GM13976 (cell line): ENCODE measurements around the gene PGRMC1.

Experiments used
- DNase-seq: peaks from one replicate; pipeline ENCODE4 v3.0.0; 2012; ENCODE audit warnings: low spot score
- in situ Hi-C: fragments of 300-500 bp; cut with MboI; formaldehyde crosslinking; loops from one replicate; pipeline ENCODE4 v1.12.0; 2022; ENCODE audit warnings: low sequenced_read_pairs, mixed read lengths, inconsistent platforms; ENCODE audit not compliant: unreplicated experiment
- TF ChIP-seq, protein P1 (sequence below): IDR thresholded peaks from 2 replicates; pipeline ENCODE4 v1.5.1; 2012; ENCODE audit warnings: borderline replicate concordance, mild to moderate bottlenecking; ENCODE audit not compliant: insufficient read depth; ENCODE audit errors: extremely low read depth, missing control alignments, control extremely low read depth

PGRMC1 gene

DNA sequence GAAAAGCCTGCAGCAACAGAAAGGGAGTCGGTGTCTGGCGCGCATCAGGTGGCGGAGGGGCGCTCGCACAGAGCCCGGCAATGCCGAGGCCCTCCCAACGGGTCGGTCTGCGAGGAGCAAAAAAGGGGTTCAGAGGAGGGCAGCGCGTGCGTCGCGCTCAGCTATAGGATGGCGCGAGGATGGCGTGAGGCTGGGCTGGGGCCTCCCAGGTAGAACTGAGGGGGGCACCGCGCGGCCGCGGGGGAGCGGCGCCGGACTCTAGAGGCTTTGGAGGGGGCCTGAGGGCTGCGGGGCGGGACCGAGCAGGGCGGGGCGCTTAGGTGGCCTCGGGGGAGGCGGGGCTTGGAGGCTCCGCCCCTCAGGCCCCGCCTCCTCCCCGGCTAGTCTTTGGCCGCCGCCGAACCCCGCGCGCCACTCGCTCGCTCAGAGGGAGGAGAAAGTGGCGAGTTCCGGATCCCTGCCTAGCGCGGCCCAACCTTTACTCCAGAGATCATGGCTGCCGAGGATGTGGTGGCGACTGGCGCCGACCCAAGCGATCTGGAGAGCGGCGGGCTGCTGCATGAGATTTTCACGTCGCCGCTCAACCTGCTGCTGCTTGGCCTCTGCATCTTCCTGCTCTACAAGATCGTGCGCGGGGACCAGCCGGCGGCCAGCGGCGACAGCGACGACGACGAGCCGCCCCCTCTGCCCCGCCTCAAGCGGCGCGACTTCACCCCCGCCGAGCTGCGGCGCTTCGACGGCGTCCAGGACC, at the start of gene PGRMC1:
Gene PGRMC1 (plus strand): TSS at position 414 of the 751 bp plus-strand sequence. CDS start 79 bp downstream, at position 493.
- TF ChIP-seq, protein P1, sequence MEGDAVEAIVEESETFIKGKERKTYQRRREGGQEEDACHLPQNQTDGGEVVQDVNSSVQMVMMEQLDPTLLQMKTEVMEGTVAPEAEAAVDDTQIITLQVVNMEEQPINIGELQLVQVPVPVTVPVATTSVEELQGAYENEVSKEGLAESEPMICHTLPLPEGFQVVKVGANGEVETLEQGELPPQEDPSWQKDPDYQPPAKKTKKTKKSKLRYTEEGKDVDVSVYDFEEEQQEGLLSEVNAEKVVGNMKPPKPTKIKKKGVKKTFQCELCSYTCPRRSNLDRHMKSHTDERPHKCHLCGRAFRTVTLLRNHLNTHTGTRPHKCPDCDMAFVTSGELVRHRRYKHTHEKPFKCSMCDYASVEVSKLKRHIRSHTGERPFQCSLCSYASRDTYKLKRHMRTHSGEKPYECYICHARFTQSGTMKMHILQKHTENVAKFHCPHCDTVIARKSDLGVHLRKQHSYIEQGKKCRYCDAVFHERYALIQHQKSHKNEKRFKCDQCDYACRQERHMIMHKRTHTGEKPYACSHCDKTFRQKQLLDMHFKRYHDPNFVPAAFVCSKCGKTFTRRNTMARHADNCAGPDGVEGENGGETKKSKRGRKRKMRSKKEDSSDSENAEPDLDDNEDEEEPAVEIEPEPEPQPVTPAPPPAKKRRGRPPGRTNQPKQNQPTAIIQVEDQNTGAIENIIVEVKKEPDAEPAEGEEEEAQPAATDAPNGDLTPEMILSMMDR, result no peak
- DNase-seq, result peak; percentile 92
- in situ Hi-C loops, result no loop called here

DNA sequence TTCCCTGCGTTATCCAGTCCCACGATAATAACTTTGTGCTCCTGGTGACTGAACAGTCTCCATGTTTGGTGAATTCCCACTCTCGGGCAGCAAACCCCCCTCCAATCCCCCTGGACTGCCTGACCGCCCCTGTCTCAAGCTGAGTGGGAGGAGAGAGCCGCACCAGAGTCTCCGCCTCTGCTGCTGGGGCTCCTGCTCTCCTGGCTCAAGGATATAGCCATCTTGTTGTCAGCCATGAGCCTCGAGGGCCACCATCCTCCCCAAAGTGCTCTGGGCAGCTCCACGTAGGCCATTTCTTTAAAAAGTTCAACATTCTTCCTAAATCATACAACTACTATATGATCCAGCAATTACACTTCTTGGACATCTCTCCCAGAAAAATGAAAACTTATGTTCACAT, 49.3 kb upstream of the PGRMC1 start:
- TF ChIP-seq, protein P1, result no peak
- in situ Hi-C loops, result no loop called here
- DNase-seq, result no peak

DNA sequence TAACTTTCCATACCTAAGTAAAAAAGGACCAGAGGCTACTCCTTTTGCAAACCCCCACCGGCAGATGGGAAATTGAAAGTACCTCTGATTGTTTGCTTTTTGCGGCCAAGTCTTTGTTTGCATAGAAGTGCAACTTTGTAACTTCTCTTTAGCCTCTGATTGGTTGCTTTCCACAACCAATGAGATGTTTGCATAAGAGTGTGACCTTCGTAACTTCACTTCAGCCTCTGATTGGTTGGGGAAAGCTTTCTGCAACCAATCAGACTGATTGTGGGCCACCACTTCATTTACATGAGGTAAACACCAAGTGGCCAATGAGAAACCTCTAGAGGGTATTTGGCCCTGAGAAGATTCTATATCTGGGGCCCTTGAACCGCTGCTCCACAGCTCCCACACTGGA, 48.8 kb upstream of the PGRMC1 start:
- in situ Hi-C loops, result no loop called here
- DNase-seq, result no peak
- TF ChIP-seq, protein P1, result no peak

DNA sequence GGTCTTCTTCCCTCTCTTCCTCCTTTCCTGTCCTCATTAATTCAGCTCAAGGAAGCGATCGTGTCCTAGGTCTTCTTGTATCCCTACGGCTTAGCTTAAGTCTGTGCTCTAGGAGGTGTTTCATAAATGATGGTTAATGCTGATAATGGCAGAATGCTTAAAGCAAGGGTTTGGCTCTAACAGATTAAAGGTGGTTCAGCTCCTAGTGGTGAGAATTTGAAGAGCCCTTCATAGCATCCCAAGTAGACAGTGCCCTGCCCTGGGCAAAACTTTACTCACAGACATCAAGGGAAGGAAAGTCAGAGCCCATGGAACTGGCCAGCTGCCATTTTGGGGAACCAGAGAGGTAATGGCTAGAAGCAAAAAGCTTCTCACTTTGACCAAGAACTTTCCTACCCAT, 47.0 kb upstream of the PGRMC1 start:
- no peak for DNase-seq
- in situ Hi-C loops, result no loop called here
- TF ChIP-seq, protein P1, result no peak

DNA sequence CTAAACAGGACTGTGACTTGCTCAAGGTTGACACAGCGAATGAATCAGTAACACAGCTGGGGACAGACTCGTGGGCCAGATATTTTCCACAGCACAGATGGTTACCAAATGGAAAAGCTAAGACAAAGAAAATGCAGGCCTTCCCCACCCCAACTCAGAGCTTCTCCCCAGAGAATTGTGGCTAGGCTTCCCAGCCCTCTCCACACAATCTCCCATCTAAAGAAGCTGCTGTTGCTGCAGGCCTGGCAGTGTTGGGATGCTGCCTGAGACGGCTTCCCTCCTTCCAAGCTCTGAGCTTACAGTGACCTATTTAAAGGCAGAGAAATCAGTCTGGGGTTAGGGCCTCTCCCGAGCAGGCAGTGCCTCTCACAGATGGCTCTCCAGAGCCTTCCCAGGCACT, 46.5 kb upstream of the PGRMC1 start:
- TF ChIP-seq, protein P1, result no peak
- in situ Hi-C loops, result no loop called here
- DNase-seq, result no peak

DNA sequence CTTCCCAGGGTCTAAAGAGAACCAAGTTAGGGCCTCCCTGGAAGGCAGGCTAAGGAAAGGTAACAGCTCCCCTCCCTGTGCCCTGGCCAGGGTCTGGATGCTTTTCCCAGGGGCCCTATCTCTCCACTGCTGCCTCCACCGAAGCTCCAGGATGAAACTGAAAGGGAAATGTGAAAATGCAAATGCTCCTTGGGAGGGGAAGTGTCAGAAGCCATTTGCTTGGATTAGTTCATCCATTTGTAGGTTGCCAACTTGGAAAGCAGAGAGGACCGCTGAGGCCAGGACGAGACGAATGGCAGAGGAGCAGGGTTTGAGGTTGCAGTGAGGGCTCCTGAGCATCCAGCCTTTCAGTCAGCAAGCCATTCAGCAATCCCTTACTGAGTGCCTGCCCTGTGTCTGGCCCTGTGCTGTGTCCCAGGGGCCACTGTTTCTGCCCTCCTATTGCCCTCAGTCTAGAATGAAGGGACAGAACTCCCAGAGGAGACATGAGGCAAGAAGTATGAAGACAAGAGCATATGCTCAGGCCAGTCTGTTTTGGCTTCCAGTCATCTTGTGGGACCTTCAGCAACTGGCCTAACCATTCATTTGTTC, 45.9 kb upstream of the PGRMC1 start:
- DNase-seq, result no peak
- TF ChIP-seq, protein P1, result no peak
- in situ Hi-C loops, result no loop called here

DNA sequence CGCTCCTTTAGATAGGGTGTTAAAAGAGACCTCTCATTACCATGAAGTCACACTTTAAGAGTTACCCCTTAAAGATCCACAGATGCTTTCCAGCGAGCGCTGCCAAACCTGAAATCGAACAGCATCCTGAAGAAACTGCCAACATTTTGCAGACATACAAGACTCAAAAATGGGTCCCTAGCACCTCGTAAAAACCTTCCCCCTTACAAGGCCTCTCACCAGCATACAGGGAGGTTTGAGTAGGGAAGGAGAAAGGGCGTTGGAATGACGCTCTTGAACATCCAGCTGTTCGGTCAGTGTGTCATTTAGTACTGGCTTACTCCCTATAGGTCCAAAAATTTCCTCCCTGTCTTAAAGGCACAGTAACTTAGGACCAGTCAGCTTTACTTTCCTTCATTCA, 45.3 kb upstream of the PGRMC1 start:
- in situ Hi-C loops, result no loop called here
- TF ChIP-seq, protein P1, result no peak
- DNase-seq, result no peak
